Activated B cell treated with CpG ODN at 0.5 μM for 24 hours (primary cell): ENCODE data around the gene USP3. TPM values are rescaled to one million over a fixed set of nuclear protein-coding genes. Genes with fewer than 3 reads are reported as not detected.

Source experiments
- ATAC-seq: fragments of 200-7000 bp; cut with Tn5 transposase; one replicate; pipeline ENCODE4 v1.10.0; 2021; ENCODE audit warnings: low read depth, mild to moderate bottlenecking, moderate library complexity
- CTCF ChIA-PET: fragments of 350-600 bp; sonication (Branson Sonifier 250); formaldehyde crosslinking; loops from one replicate; lab custom pipeline; 2021; ENCODE audit warnings: antibody characterized with exemption; lab: Charles Lee
- POLR2A ChIA-PET: fragments of 350-600 bp; sonication (Branson Sonifier 250); formaldehyde crosslinking; loops from one replicate; lab custom pipeline; 2021; ENCODE audit warnings: antibody characterized with exemption; lab: Charles Lee
- DNase-seq: peaks from one replicate; pipeline ENCODE4 v3.0.0; 2022
- H3K27ac Mint-ChIP-seq: one replicate; pipeline ENCODE4 v1.8.0; 2020; ENCODE audit warnings: mixed read lengths
- H3K27me3 Mint-ChIP-seq: one replicate; pipeline ENCODE4 v1.8.0; 2021; ENCODE audit warnings: mixed read lengths
- H3K36me3 Mint-ChIP-seq: one replicate; pipeline ENCODE4 v1.8.0; 2021; ENCODE audit warnings: low read depth, mixed read lengths
- H3K4me1 Mint-ChIP-seq: one replicate; pipeline ENCODE4 v1.8.0; 2021; ENCODE audit warnings: mixed read lengths
- H3K4me3 Mint-ChIP-seq: one replicate; pipeline ENCODE4 v1.8.0; 2020; ENCODE audit warnings: mild to moderate bottlenecking, mixed read lengths
- H3K9me3 Mint-ChIP-seq: one replicate; pipeline ENCODE4 v1.8.0; 2020; ENCODE audit warnings: mixed read lengths
- intact Hi-C: fragments of 100-400 bp; cut with micrococcal nuclease; formaldehyde crosslinking; loops from one replicate; pipeline ENCODE4 v1.15.1; 2024
- total RNA-seq: library from RNA; stranded (reverse); gene quantifications from 2 replicates; pipeline ENCODE4 v1.2.3, GENCODE V29; 2022
- TF ChIP-seq, protein P1 (sequence below): fragments of 200-600 bp; IDR thresholded peaks from one replicate; pipeline ENCODE4 v1.8.0; 2022; ENCODE audit warnings: antibody characterized with exemption, mild to moderate bottlenecking

Gene USP3
- total RNA-seq, 1 donor from 2014 or later, result 110 TPM

DNA sequence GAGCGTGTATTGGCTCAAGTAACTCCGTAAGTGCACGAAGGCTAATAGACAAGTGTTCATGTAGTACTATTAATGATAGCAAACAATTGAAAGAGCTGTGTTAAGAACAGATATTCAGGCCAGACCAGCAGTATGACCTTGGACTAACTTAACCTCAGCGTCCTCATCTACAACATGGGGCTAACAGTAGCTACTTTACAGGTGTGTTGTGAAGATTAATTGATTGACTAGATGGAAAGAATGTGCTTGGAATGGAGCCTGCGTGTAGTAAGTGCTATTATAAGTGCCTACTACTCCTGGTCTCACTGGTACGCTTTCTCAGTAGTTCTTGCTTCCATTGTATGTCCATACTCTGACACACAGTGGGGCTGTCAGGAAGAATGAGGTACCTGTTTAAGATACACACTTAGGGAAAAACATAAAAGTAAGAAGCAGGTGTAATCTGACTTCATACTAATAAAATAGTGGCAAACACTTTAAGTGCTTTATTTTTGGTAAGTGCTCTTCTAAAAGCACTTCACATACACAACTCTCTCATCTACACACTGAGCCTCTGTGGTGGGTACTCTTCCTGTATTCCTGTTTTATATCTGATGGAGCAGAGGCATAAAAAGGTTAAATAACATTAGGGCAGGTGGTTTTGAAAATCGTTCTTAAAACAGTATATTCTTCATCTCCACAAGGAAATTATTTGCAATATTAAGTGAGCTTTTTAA lies 68.5 kb downstream of the USP3 start:
- ATAC-seq (no peak), DNase-seq (no peak)
- TF ChIP-seq, protein P1, sequence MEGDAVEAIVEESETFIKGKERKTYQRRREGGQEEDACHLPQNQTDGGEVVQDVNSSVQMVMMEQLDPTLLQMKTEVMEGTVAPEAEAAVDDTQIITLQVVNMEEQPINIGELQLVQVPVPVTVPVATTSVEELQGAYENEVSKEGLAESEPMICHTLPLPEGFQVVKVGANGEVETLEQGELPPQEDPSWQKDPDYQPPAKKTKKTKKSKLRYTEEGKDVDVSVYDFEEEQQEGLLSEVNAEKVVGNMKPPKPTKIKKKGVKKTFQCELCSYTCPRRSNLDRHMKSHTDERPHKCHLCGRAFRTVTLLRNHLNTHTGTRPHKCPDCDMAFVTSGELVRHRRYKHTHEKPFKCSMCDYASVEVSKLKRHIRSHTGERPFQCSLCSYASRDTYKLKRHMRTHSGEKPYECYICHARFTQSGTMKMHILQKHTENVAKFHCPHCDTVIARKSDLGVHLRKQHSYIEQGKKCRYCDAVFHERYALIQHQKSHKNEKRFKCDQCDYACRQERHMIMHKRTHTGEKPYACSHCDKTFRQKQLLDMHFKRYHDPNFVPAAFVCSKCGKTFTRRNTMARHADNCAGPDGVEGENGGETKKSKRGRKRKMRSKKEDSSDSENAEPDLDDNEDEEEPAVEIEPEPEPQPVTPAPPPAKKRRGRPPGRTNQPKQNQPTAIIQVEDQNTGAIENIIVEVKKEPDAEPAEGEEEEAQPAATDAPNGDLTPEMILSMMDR, result no peak
- Mint-ChIP-seq H3K4me3 (no peak overlapping the region), H3K27ac (no peak overlapping the region), H3K4me1 (no peaks in the 10 kb centered on the region), H3K9me3 (no peaks in the 10 kb centered on the region), H3K27me3 (no peaks in the 10 kb centered on the region), H3K36me3 (peaks cover 83% of the 10 kb centered on the region)
- ChIA-PET CTCF (interaction anchor here (1.5 kb wide), 1 partner anchor 106 kb away, joined by 6 read pairs; no protein-coding TSS in a partner anchor), POLR2A (no interaction called here)
- intact Hi-C loops, result no loop called here

DNA sequence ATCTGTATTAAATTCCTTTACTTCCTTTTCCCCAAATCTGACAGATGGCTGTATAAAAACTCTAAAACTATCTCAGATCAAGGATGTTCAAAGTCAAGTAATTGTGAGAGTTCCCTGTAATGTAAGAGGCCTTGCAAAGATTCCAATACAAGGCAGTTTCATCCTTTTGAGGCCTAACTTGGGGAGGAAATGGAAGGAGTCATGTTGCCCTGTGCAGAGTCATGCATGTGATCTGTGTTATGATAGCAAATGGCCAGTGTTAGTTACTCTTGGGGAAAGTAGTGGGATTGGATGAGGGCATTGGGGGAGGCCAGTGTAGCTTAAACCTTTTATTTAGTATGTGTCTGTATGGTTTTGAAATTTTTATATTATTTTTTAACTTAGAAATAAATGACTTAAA lies 69.1 kb downstream of the USP3 start:
- ATAC-seq, result no peak
- no peak for DNase-seq
- Mint-ChIP-seq H3K9me3 (no peaks in the 10 kb centered on the region), H3K4me3 (no peak overlapping the region), H3K36me3 (peaks cover 80% of the 10 kb centered on the region), H3K4me1 (no peaks in the 10 kb centered on the region), H3K27me3 (no peaks in the 10 kb centered on the region), H3K27ac (no peak overlapping the region)
- TF ChIP-seq, protein P1, result no peak
- intact Hi-C loops, result no loop called here
- ChIA-PET POLR2A (no interaction called here), CTCF (interaction anchor here (1.5 kb wide), 1 partner anchor 107 kb away, joined by 6 read pairs; no protein-coding TSS in a partner anchor)

DNA sequence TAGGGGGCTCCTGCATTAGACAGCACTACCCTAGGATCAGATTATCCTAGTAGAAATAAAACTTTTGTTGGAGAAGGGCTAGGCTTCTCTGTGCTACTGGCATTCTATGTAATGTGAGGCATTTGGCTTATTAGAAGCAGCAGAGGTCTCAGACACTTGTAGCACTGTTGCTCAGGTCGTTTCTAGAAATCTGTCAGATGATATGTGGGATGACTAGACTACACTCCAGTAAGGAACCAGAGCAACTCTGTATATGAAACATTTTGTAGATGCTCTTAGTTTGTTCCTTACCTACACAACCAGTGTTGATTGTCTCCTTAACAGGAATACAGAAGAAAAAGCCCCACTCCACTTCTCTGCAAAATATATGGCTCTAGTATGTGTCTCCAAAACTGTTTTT lies 70.9 kb downstream of the USP3 start:
- ATAC-seq (no peak), DNase-seq (no peak)
- H3K9me3 Mint-ChIP-seq, result no peaks in the 10 kb centered on the region
- no peak overlapping the region for H3K4me3 Mint-ChIP-seq
- CTCF ChIA-PET, result interaction anchor here (1.4 kb wide), 1 partner anchor 108 kb away, joined by 6 read pairs; no protein-coding TSS in a partner anchor
- no peak overlapping the region for H3K27ac Mint-ChIP-seq
- POLR2A ChIA-PET, result interaction anchor here (0.6 kb wide), 1 partner anchor 790 kb away, joined by 3 read pairs; no protein-coding TSS in a partner anchor
- TF ChIP-seq, protein P1, result no peak
- intact Hi-C loops, result no loop called here
- no peaks in the 10 kb centered on the region for H3K27me3 Mint-ChIP-seq
- H3K36me3 Mint-ChIP-seq, result peaks cover 75% of the 10 kb centered on the region
- H3K4me1 Mint-ChIP-seq, result peaks cover 4% of the 10 kb centered on the region

DNA sequence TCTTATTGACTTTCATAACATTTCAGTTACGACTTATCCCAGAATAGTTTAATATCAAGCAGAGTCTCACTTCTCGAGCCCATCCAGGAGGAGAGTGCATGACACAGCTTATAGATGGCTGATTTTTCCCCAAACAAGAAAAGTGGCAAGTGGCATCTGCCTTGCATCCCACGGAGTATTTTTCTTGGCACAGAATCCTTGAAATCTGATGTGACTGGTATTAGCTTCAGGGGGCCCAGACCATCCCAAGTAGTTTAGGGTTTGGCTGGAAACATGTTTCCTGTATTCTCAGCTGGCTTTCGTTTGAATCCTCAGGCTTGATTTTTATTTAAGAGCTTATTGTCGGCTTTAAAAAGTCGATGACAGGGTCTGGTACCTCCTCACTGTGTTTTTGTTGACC lies 72.0 kb downstream of the USP3 start:
- TF ChIP-seq, protein P1, result no peak
- CTCF ChIA-PET, result interaction anchor here (0.9 kb wide), 1 partner anchor 110 kb away, joined by 3 read pairs; no protein-coding TSS in a partner anchor
- no peaks in the 10 kb centered on the region for H3K27me3 Mint-ChIP-seq
- H3K4me1 Mint-ChIP-seq, result peaks cover 9% of the 10 kb centered on the region
- H3K27ac Mint-ChIP-seq, result peak overlapping the region; percentile 16
- ATAC-seq (no peak), DNase-seq (no peak)
- no peaks in the 10 kb centered on the region for H3K9me3 Mint-ChIP-seq
- no peak overlapping the region for H3K4me3 Mint-ChIP-seq
- H3K36me3 Mint-ChIP-seq, result peaks cover 72% of the 10 kb centered on the region
- intact Hi-C loops, result no loop called here
- POLR2A ChIA-PET, result no interaction called here

DNA sequence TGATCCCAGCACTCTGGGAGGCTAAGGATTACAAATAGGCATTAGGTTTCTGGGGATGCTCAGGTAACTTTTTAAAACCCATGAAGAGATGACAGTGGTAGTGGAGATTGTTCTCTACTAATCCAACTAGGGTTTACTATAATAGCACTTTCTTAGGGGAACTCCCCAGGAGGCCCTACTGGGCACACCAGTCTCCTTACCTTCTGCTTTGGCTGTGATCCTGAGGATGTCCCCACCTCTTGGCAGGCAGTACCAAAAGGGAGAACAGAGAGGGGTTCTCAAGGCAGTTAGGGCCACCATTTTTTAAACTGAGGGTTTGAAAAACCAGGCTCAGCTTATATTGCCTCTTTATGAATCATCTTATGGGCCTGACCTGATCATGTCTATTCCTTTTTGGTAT lies 77.8 kb downstream of the USP3 start:
- Mint-ChIP-seq H3K9me3 (peaks cover 2% of the 10 kb centered on the region), H3K4me3 (no peak overlapping the region), H3K27ac (peak overlapping the region; percentile 54), H3K36me3 (peaks cover 66% of the 10 kb centered on the region), H3K4me1 (peaks cover 23% of the 10 kb centered on the region), H3K27me3 (no peaks in the 10 kb centered on the region)
- ATAC-seq (no peak), DNase-seq (no peak)
- CTCF ChIA-PET, result interaction anchor here (1.2 kb wide), 1 partner anchor 11 kb away, joined by 3 read pairs; no protein-coding TSS in a partner anchor
- POLR2A ChIA-PET, result interaction anchor here (1.2 to 1.4 kb wide), 2 partner anchors 17 to 85 kb away, joined by 4 read pairs; no protein-coding TSS in a partner anchor
- TF ChIP-seq, protein P1, result no peak
- intact Hi-C loops, result no loop called here
